Spleen (tissue), 7 donors: ENCODE measurements around the gene SYNPR.

Experiments
- POLR2A ChIP-seq, 3 donors: fragments of 450-650 bp; IDR thresholded peaks; one replicate each; pipeline ENCODE4 v1.5.1; 2017; ENCODE audit warnings: antibody characterized with exemption in 3 of 3, mild to moderate bottlenecking in 1 of 3
- POLR2AphosphoS5 ChIP-seq, 3 donors: sonication (generic); formaldehyde crosslinking; IDR thresholded peaks; one replicate each; pipeline ENCODE4 v1.5.1; 2017; ENCODE audit warnings: antibody characterized with exemption in 3 of 3
- TF ChIP-seq, protein P1 (sequence below), 11 experiments: fragments of 200-600 bp in 7 of 11; fragments of 450-650 bp in 4 of 11; sonication (generic) in 4 of 11; IDR thresholded peaks in 8 of 11; conservative IDR thresholded peaks in 3 of 11; 1 replicate in 7 of 11; 2 replicates in 4 of 11; pipeline versions ENCODE4 v1.4.0 to v1.8.0; 2016 to 2021; ENCODE audit warnings: antibody characterized with exemption in 11 of 11, inconsistent platforms in 4 of 11, mild to moderate bottlenecking in 1 of 11
- donor health status: DM: no; HTN: no; CAD: no; lungs with moderate emphysema.
- donor health status: DM: no; HTN: no; CAD: no.
- donor health status: DM: no; HTN: no; CAD: no.

DNA sequence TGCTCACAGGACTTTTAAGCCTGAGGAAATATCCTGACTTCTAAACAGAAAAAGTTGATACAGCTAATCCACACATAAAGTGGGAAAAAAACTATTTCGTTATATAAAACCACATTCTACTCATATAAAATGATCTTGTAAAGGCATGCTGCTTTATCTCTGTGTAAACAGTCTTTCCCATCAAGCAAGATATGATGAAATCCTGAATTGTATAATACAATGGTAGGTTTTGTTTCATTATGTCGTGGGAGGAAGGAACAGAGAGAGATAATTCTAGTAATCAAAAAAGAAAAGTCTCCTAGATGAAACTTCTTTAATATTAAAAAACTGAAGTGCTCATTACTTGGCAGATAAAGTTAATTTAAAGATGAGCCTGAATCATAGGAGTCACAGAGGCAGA lies 281.8 kb downstream of the SYNPR start:
- TF ChIP-seq, protein P1, sequence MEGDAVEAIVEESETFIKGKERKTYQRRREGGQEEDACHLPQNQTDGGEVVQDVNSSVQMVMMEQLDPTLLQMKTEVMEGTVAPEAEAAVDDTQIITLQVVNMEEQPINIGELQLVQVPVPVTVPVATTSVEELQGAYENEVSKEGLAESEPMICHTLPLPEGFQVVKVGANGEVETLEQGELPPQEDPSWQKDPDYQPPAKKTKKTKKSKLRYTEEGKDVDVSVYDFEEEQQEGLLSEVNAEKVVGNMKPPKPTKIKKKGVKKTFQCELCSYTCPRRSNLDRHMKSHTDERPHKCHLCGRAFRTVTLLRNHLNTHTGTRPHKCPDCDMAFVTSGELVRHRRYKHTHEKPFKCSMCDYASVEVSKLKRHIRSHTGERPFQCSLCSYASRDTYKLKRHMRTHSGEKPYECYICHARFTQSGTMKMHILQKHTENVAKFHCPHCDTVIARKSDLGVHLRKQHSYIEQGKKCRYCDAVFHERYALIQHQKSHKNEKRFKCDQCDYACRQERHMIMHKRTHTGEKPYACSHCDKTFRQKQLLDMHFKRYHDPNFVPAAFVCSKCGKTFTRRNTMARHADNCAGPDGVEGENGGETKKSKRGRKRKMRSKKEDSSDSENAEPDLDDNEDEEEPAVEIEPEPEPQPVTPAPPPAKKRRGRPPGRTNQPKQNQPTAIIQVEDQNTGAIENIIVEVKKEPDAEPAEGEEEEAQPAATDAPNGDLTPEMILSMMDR (IDR thresholded peaks at IDR 0.05 in 8 of 11, conservative IDR thresholded peaks at IDR 0.05 in 3 of 11): no peak
- TF ChIP-seq POLR2AphosphoS5 (IDR thresholded peaks at IDR 0.05) (no peak), POLR2A (IDR thresholded peaks at IDR 0.05) (no peak)
